Mucosa of rectum (tissue), 2 donors: ENCODE data around the gene NRXN3.

ENCODE experiments used
- H3K27ac ChIP-seq, 2 donors: one replicate each; pipeline ENCODE4 v1.7.0; 2013; ENCODE audit warnings: inconsistent platforms in 2 of 2, low read depth in 2 of 2, low read length in 2 of 2
- H3K27me3 ChIP-seq, 2 donors: one replicate each; pipeline ENCODE4 v1.7.0; 2013; ENCODE audit warnings: low read length in 2 of 2; ENCODE audit not compliant: control insufficient read depth in 2 of 2, insufficient read depth in 2 of 2
- H3K36me3 ChIP-seq, 2 donors: one replicate each; pipeline ENCODE4 v1.7.0; 2013; ENCODE audit warnings: low read length in 2 of 2; ENCODE audit not compliant: control insufficient read depth in 2 of 2, insufficient read depth in 2 of 2
- H3K4me1 ChIP-seq, 2 donors: one replicate each; pipeline ENCODE4 v1.7.0; 2013; ENCODE audit warnings: low read length in 2 of 2, mild to moderate bottlenecking in 1 of 2; ENCODE audit not compliant: control insufficient read depth in 2 of 2, insufficient read depth in 2 of 2
- H3K4me3 ChIP-seq, 2 donors: one replicate each; pipeline ENCODE4 v1.7.0; 2013; ENCODE audit warnings: low read length in 2 of 2
- H3K9ac ChIP-seq, 2 donors: one replicate each; pipeline ENCODE4 v1.7.0; 2013; ENCODE audit warnings: low read length in 2 of 2, low read depth in 1 of 2, mild to moderate bottlenecking in 1 of 2
- H3K9me3 ChIP-seq, 2 donors: one replicate each; pipeline ENCODE4 v1.7.0; 2013; ENCODE audit warnings: low read length in 2 of 2; ENCODE audit not compliant: control insufficient read depth in 2 of 2
- donor health status: healthy.
- donor health status: Normal muscosa, but diverticular disease.

NRXN3 gene

DNA sequence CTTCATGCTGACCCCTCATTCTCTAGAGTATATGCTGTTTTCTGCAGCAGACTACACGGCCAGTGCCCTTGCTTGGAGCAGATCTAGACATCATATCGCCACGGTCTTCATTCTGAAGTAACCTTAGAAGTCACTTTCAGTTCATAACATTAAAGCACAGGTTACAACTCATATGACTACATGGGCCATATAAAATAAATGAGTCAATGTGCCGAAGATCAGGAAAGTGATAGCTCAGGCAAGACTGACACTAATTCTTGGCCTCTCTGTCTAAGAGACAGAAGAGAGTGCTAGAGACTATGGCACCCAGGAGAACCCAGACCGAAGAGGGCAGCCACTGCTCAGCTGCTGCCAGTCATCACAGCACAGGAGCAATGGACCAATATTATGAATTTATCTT lies 1431.4 kb downstream of the NRXN3 start:
- Histone ChIP-seq H3K9me3 (no peaks in the 10 kb centered on the region), H3K4me1 (peaks cover 0 to 8% of the 10 kb centered on the region in 2 donors)

DNA sequence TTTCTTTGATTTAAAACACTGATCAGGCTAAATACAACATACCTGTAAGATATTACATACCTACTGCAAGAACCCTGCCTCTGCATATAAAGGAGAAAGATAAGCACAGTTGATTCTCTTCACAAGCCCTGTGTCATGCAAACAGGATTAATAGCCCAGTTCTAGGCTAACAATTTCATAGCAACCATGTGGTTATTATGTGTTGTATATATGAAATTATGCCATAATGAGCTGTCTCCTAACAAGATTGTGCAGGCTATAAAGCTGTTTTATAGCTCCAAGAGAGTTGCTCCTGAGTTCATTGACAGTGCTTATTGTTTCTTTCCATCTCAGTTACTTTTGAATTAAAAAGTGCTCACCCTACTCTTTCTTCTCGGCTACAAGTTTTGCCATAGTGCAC lies 1431.9 kb downstream of the NRXN3 start:
- Histone ChIP-seq H3K4me1 (peaks cover 0 to 8% of the 10 kb centered on the region in 2 donors), H3K36me3 (no peaks in the 10 kb centered on the region), H3K27ac (no peak overlapping the region), H3K9ac (no peak overlapping the region), H3K4me3 (no peak overlapping the region), H3K27me3 (no peaks in the 10 kb centered on the region), H3K9me3 (no peaks in the 10 kb centered on the region)

More for the DNA sequence above, 1431.4 kb downstream of the NRXN3 start:
- Histone ChIP-seq H3K27me3 (no peaks in the 10 kb centered on the region), H3K27ac (no peak overlapping the region), H3K4me3 (peak overlapping the region; percentile 7 to 11), H3K36me3 (no peaks in the 10 kb centered on the region), H3K9ac (no peak overlapping the region)

DNA sequence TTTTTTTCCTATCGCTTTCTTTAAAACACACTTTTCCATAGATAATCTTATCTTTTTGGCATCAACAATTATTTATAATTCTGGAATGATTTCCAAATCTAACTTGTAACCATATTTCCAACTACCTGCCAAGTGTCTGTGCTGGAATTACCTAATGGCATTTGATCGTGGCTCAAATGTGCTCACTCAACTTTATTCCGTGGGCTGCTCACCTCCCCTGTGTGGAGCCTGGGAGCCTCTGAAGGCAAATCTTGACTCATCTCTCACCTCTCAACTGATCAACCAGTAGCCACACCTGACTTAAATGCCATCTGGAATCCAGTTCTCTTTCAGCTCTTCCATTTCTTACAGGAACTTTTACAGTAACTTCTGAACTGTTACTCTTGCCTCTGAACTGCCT lies 1432.6 kb downstream of the NRXN3 start:
- Histone ChIP-seq H3K9me3 (no peaks in the 10 kb centered on the region), H3K4me1 (peaks cover 0 to 8% of the 10 kb centered on the region in 2 donors), H3K27ac (no peak overlapping the region), H3K4me3 (no peak overlapping the region), H3K9ac (no peak overlapping the region), H3K27me3 (no peaks in the 10 kb centered on the region), H3K36me3 (no peaks in the 10 kb centered on the region)

DNA sequence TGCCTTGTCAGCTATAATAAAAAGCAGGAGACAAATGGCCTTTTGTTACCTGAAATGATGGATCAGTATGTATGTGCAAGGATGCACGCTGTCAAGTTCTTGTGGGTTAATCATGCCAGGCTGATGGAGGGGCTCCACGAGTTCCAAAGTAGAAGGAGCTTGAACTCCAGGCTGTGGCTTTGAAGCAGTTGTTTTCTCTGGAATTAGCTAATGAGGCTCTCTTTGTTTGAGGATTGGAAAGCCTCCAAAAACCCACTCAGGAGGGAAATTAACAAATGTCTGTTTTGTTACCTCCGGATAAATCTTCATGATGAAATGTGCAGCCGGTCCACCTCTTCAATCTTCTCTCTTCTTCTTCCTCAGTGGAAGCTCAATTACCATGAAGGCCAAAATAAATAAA lies 1435.7 kb downstream of the NRXN3 start:
- Histone ChIP-seq H3K27ac (no peak overlapping the region), H3K4me1 (peaks cover 0 to 8% of the 10 kb centered on the region in 2 donors), H3K27me3 (no peaks in the 10 kb centered on the region), H3K4me3 (no peak overlapping the region), H3K36me3 (no peaks in the 10 kb centered on the region), H3K9ac (no peak overlapping the region), H3K9me3 (no peaks in the 10 kb centered on the region)

DNA sequence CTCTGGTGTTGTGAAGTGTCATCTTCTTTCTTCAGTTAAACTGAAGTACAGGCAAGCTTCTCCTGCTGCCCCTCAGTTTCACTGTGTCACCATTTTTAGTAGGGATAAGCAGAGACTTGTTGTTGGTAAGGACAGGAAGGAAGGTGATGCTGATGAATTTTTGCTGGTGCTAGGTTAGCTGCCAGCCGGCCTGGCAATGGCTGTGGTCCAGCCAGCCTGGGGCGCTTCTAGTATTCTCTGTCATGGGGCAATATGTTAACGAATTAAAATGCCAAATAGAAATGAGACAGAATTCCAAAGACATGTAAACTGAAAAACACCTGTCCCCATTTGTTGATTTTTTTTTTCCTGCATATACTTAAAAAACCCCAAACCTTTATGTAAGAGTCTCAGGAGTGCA lies 1438.3 kb downstream of the NRXN3 start:
- Histone ChIP-seq H3K27me3 (no peaks in the 10 kb centered on the region), H3K36me3 (no peaks in the 10 kb centered on the region), H3K9me3 (no peaks in the 10 kb centered on the region), H3K27ac (no peak overlapping the region), H3K4me3 (no peak overlapping the region), H3K4me1 (no peaks in the 10 kb centered on the region), H3K9ac (no peak overlapping the region)

DNA sequence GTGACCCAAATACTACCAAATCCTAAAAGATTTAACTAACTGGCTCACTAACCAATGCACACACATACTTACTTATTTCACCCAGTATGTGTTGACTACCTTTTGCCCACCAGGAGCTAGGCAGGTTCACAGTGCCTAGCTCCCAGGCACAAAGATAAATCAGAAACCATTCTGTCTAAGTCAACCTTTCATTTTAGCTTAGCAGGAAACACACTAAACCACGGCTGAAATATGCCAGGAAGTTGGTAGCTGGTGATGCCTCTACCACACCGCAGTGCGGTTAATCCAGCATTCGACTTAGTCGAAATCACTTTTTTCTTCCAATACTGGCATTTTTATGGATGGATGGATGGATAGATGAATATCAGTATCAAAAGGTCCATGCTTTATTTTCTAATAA lies 1443.5 kb downstream of the NRXN3 start:
- Histone ChIP-seq H3K4me3 (no peak overlapping the region), H3K4me1 (no peaks in the 10 kb centered on the region), H3K27me3 (no peaks in the 10 kb centered on the region), H3K9me3 (no peaks in the 10 kb centered on the region), H3K36me3 (no peaks in the 10 kb centered on the region), H3K9ac (no peak overlapping the region), H3K27ac (no peak overlapping the region)

DNA sequence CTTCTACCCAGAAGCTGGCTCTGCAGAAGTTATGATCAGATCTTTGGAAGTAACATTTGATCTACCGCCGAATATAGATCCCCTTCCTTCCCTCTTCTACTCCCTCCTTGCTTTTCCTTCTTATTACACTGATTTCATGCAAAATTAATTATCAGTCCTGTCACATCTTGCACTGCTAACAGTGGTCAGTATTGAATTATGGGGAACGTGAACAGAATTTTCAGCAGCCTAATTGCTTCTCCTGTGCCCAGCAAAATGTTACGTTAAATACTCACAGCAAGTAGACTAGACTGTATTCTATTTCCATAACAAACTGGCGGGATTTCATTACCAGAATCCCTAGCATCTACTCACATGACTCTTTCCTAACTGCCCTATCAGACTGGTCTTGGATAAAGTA lies 1444.3 kb downstream of the NRXN3 start:
- no peaks in the 10 kb centered on the region for H3K36me3 ChIP-seq
- H3K9ac ChIP-seq: no peak overlapping the region
- no peaks in the 10 kb centered on the region for H3K9me3 ChIP-seq
- H3K4me1 ChIP-seq: no peaks in the 10 kb centered on the region
- no peaks in the 10 kb centered on the region for H3K27me3 ChIP-seq
- H3K4me3 ChIP-seq: no peak overlapping the region
- H3K27ac ChIP-seq: no peak overlapping the region

DNA sequence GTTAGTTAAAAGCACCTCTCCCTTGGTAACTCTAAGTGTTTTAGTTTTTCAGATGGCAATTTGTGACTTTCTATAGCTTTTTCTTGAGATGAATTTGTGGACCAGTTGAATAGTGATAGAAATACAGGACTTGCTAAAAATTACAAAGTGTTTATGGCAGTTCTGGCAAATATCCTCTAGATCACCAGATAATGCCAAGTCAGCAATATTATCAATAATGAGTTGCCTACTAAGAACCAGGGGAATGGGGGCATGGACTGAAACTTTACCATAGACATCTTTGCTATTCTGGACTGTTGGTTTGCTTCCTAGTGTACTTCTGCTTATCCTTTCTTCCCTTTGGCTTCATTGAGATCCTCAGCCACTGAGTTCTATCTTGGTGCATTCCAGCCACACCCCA lies 1456.9 kb downstream of the NRXN3 start:
- Histone ChIP-seq H3K4me3 (no peak overlapping the region), H3K27me3 (no peaks in the 10 kb centered on the region), H3K36me3 (no peaks in the 10 kb centered on the region), H3K4me1 (no peaks in the 10 kb centered on the region), H3K9ac (no peak overlapping the region), H3K27ac (no peak overlapping the region), H3K9me3 (no peaks in the 10 kb centered on the region)

DNA sequence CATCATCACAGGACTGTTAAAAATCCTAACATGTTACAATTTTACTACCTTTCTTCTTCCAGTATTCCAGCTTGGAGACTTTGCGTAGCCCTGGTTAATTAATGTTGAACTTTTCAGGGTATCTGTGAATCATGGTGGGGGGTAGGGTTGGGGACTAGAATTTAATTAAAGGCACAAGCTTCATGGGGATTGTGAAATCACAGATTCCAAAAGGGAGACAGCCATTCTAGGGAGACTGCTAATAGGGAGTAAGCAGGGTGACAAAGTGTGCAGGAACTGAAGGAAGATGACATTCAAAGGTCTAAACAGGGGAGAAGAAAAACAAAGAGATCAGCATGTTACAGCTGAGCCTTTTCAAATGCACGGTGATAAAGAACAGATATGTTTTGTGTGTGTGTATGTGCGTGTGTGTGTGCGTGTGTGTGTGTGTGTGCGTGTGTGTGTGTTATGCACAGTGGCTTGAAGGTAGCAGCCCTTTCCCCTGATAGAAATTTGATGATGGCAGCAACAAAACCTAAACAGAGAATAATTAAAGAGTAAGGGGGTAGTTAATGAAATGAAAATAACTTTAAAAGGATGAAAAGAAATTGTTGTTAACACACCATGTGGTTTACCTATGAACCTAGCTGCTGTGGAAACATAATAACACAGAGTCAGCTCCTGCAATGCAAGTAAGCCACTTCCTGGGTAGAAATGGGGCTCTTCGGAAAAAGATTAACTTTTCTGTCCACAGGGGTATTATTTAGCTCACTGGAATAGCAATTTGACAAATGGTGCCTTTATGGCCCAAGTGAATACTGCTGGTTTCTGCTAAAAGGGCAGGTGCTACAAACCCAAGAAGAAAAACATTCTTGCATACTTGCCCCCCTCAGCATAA lies 1459.5 kb downstream of the NRXN3 start:
- Histone ChIP-seq H3K4me1 (no peaks in the 10 kb centered on the region), H3K36me3 (no peaks in the 10 kb centered on the region), H3K9me3 (no peaks in the 10 kb centered on the region), H3K4me3 (no peak overlapping the region), H3K9ac (no peak overlapping the region), H3K27ac (no peak overlapping the region), H3K27me3 (no peaks in the 10 kb centered on the region)

DNA sequence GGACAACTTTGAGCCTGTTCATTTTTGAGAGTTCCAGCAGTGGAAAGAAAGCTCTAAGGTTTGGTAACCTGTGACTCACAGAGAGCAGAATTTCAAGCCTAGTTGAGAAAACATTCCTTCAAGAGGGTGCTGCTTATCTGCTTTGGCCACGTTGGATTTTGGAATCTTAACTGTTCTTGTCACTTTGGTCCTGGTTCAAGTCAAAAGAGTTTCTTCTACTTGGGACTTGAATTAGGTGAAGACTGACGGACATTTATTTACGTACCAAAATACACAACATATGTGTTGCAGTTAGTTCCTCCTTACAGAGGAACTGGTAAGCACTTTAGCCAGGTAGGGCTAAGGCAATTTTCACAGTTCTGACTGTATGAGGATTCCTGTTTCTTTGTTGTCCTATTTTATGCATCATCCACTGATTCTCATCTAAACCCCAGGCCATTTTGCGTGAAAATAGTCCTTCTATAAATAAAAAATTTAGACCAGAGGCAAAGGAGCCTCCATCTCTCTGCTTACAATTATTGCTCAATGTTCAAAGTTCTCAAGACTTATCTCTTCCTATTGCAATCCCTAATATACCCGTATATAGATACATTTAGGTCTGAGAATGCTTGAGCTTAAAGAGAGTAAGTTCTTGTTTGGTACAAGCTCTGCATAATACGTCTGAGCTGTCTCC lies 1460.3 kb downstream of the NRXN3 start:
- no peak overlapping the region for H3K27ac ChIP-seq
- H3K9me3 ChIP-seq: no peaks in the 10 kb centered on the region
- H3K36me3 ChIP-seq: no peaks in the 10 kb centered on the region

More for the DNA sequence above, 1460.3 kb downstream of the NRXN3 start:
- no peaks in the 10 kb centered on the region for H3K4me1 ChIP-seq
- no peaks in the 10 kb centered on the region for H3K27me3 ChIP-seq
- H3K9ac ChIP-seq: no peak overlapping the region
- H3K4me3 ChIP-seq: no peak overlapping the region
